SK-N-SH (cell line): ENCODE measurements around the gene RASA3. TPM values are rescaled to one million over a fixed set of nuclear protein-coding genes. Genes with fewer than 3 reads are reported as not detected.

Experiments used
- CTCF ChIA-PET: fragments of 300-600, 350-600 bp; formaldehyde crosslinking; extraction: SDS; loops from one replicate; lab custom pipeline; 2021; lab: Yijun Ruan, JAX
- POLR2A ChIA-PET: fragments of 350-600 bp; sonication (Branson Sonifier 250); formaldehyde crosslinking; extraction: SDS; loops from one replicate; lab custom pipeline; 2020; ENCODE audit warnings: antibody characterized with exemption, inconsistent platforms; lab: Yijun Ruan, JAX
- DNase-seq: peaks from one replicate; pipeline ENCODE4 v3.0.0; 2012
- H2AFZ ChIP-seq: fragments of 200-600 bp; sonication (generic); 2 replicates; pipeline ENCODE4 v1.8.1; 2016; ENCODE audit warnings: antibody characterized with exemption, mild to moderate bottlenecking, low read depth
- H3F3A ChIP-seq: fragments of 200-600 bp; sonication (generic); replicated peaks from 2 replicates; pipeline ENCODE3; 2016; ENCODE audit warnings: antibody characterized with exemption, mild to moderate bottlenecking; ENCODE audit not compliant: insufficient read depth
- H3K27ac ChIP-seq, 2 experiments: fragments of 200-500 bp in 1 of 2; fragments of 200-600 bp in 1 of 2; sonication (Bioruptor generic) in 1 of 2; sonication (generic), shearing (Covaris generic) in 1 of 2; 2 replicates each; pipeline versions ENCODE4 v1.5.1 to v1.6.1; 2014 to 2016; ENCODE audit warnings: low read depth in 2 of 2, inconsistent platforms in 1 of 2, low read length in 1 of 2, mild to moderate bottlenecking in 1 of 2, mixed read lengths in 1 of 2
- H3K27me3 ChIP-seq: fragments of 200-600 bp; sonication (generic), shearing (Covaris generic); 2 replicates; pipeline ENCODE4 v1.6.1; 2016; ENCODE audit warnings: mixed run types; ENCODE audit not compliant: insufficient read depth
- H3K36me3 ChIP-seq, 2 experiments: fragments of 200-500 bp in 1 of 2; fragments of 200-600 bp in 1 of 2; sonication (Bioruptor generic) in 1 of 2; sonication (generic) in 1 of 2; replicated peaks in 1 of 2; 2 replicates each; pipeline versions ENCODE3 to v1.5.1; 2014 to 2016; ENCODE audit warnings: low read length in 1 of 2, mild to moderate bottlenecking in 1 of 2; ENCODE audit not compliant: insufficient read depth in 2 of 2, control insufficient read depth in 1 of 2
- H3K4me1 ChIP-seq, 2 experiments: fragments of 200-500 bp in 1 of 2; fragments of 200-600 bp in 1 of 2; sonication (Bioruptor generic) in 1 of 2; sonication (generic), shearing (Covaris generic) in 1 of 2; 2 replicates each; pipeline versions ENCODE4 v1.5.1 to v1.6.1; 2014 to 2016; ENCODE audit warnings: low read depth in 1 of 2, low read length in 1 of 2, mixed run types in 1 of 2; ENCODE audit not compliant: insufficient read depth in 2 of 2, control insufficient read depth in 1 of 2
- H3K4me2 ChIP-seq: fragments of 200-600 bp; sonication (generic), shearing (Covaris generic); 2 replicates; pipeline ENCODE4 v1.6.1; 2017; ENCODE audit warnings: mixed run types
- H3K4me3 ChIP-seq, 2 experiments: fragments of 200-500 bp in 1 of 2; fragments of 200-600 bp in 1 of 2; sonication (Bioruptor generic) in 1 of 2; sonication (generic), shearing (Covaris generic) in 1 of 2; 2 replicates each; pipeline versions ENCODE4 v1.5.1 to v1.8.1; 2014 to 2016; ENCODE audit warnings: low read depth in 2 of 2, inconsistent platforms in 1 of 2, low read length in 1 of 2, mild to moderate bottlenecking in 1 of 2, mixed read lengths in 1 of 2, moderate library complexity in 1 of 2
- H3K79me2 ChIP-seq: fragments of 200-600 bp; sonication (generic); 2 replicates; pipeline ENCODE4 v1.8.1; 2017; ENCODE audit warnings: mild to moderate bottlenecking; ENCODE audit not compliant: insufficient read depth
- H3K9ac ChIP-seq: fragments of 200-600 bp; sonication (generic); 2 replicates; pipeline ENCODE4 v1.6.1; 2017; ENCODE audit warnings: mixed run types
- H3K9me2 ChIP-seq: fragments of 200-600 bp; sonication (generic); 2 replicates; pipeline ENCODE4 v1.6.1; 2017; ENCODE audit warnings: mixed run types
- H3K9me3 ChIP-seq: fragments of 200-600 bp; sonication (generic); 2 replicates; pipeline ENCODE4 v1.6.1; 2017; ENCODE audit warnings: mixed run types, mild to moderate bottlenecking, moderate library complexity
- H4K20me1 ChIP-seq: fragments of 200-600 bp; sonication (generic); 2 replicates; pipeline ENCODE4 v1.6.1; 2017; ENCODE audit warnings: mild to moderate bottlenecking, mixed run types; ENCODE audit not compliant: insufficient read depth
- FOSL2 ChIP-seq: IDR thresholded peaks from 2 replicates; pipeline ENCODE4 v1.4.0; 2012; ENCODE audit warnings: low read depth, mild to moderate bottlenecking, moderate library complexity, borderline replicate concordance
- FOXJ3 ChIP-seq: sonication (generic); formaldehyde crosslinking; IDR thresholded peaks from 2 replicates; pipeline ENCODE4 v1.5.1; 2020; ENCODE audit warnings: mild to moderate bottlenecking, missing genetic modification reagents
- GATA2 ChIP-seq: sonication (generic); formaldehyde crosslinking; IDR thresholded peaks from 2 replicates; pipeline ENCODE4 v1.5.0; 2020; ENCODE audit warnings: mild to moderate bottlenecking, missing genetic modification reagents
- MXI1 ChIP-seq: IDR thresholded peaks from 2 replicates; pipeline ENCODE4 v1.6.1; 2012; ENCODE audit warnings: mild to moderate bottlenecking, low read depth, low read length, improper control_type of control experiment
- NFIC ChIP-seq: IDR thresholded peaks from 2 replicates; pipeline ENCODE4 v1.4.0; 2012; ENCODE audit warnings: borderline replicate concordance
- POLR2AphosphoS5 ChIP-seq: IDR thresholded peaks from 2 replicates; pipeline ENCODE4 v1.6.1; 2012; ENCODE audit warnings: low read depth, low read length
- RAD21 ChIP-seq: IDR thresholded peaks from 2 replicates; pipeline ENCODE4 v1.6.1; 2012; ENCODE audit warnings: mild to moderate bottlenecking, low read length
- RCOR1 ChIP-seq: fragments of 150-350 bp; IDR thresholded peaks from 2 replicates; pipeline ENCODE4 v1.6.1; 2017; ENCODE audit warnings: antibody characterized with exemption, low read length
- RFX5 ChIP-seq: IDR thresholded peaks from 2 replicates; pipeline ENCODE4 v1.6.1; 2012; ENCODE audit warnings: mild to moderate bottlenecking, improper control_type of control experiment, low read length
- RXRA ChIP-seq: IDR thresholded peaks from 2 replicates; pipeline ENCODE4 v1.4.0; 2012; ENCODE audit warnings: low read depth, mild to moderate bottlenecking, borderline replicate concordance
- SIN3A ChIP-seq: IDR thresholded peaks from 2 replicates; pipeline ENCODE4 v1.6.1; 2012; ENCODE audit warnings: low read depth, mild to moderate bottlenecking, low read length, moderate library complexity, borderline replicate concordance
- SMC3 ChIP-seq: IDR thresholded peaks from 2 replicates; pipeline ENCODE4 v1.6.1; 2012; ENCODE audit warnings: low read depth, low read length, improper control_type of control experiment
- TAF1 ChIP-seq: IDR thresholded peaks from 2 replicates; pipeline ENCODE4 v1.6.1; 2012; ENCODE audit warnings: low read depth, mild to moderate bottlenecking, low read length, moderate library complexity, borderline replicate concordance
- YY1 ChIP-seq: IDR thresholded peaks from 2 replicates; pipeline ENCODE4 v1.4.0; 2012; ENCODE audit warnings: low read depth, mild to moderate bottlenecking
- WGBS: methylation state at CpG from one replicate; pipeline ENCODE4 v1.1.6; 2017; ENCODE audit warnings: low lambda C conversion rate; 5-methylcytosine and 5-hydroxymethylcytosine counted together
- polyA plus RNA-seq, 3 experiments: library from polyadenylated mRNA; depleted of rRNA; stranded (reverse); fragments of >200 nt; gene quantifications; 2 replicates each; pipeline ENCODE4 v1.2.3, GENCODE V29; 2012
- TF ChIP-seq, protein P1 (sequence below): IDR thresholded peaks from 2 replicates; pipeline ENCODE4 v1.4.0; 2012; ENCODE audit warnings: low read depth, borderline replicate concordance

The RASA3 gene
- polyA plus RNA-seq, 1 of the 3 experiments (the other 2 are of a cell fraction), result 25.1 TPM

DNA sequence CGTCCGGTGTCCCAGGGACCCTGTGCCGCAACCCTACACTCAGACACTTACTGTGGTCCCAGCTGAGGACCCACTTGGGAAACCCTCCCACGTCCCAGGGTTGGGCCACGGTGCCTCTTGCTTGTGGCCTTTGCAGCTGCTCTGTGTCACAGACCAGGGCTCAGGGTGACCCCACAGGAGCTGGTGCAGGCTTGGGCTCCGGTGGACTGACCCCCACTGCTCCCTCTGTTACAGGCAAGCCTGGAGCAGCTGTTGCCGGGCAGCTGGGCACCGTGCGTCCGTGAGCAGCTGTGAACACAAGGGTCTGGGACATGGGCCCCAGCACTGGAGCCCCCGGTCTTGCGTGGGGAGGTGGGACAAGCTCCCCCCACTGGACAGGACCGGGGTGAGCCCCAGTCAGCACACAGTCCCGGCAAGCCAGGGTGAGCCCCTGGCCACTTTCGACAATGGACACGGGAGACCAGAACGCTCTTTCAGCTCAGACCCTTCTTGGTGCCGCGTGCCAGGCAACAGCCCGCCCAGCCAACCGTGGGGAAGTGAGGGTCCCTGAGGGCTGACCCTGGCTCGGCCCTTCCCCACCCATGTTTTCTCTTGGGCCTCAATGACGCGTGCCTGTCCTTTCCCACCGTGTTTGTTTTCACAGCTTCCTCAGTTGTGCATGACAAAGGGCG is 92.8 kb downstream of the RASA3 start:
- H3K36me3 ChIP-seq, result peaks cover 3 to 5% of the 10 kb centered on the region in 2 experiments
- POLR2A ChIA-PET, result interaction anchor here (1.3 kb wide), 1 partner anchor 14 kb away, joined by 4 read pairs; no protein-coding TSS in a partner anchor
- TF ChIP-seq POLR2AphosphoS5 (no peak), YY1 (no peak), RXRA (no peak), FOSL2 (no peak), GATA2 (no peak), TAF1 (no peak), SMC3 (no peak), NFIC (no peak), RCOR1 (no peak), FOXJ3 (CRISPR knock-in tag) (no peak), SIN3A (no peak)
- TF ChIP-seq, protein P1, sequence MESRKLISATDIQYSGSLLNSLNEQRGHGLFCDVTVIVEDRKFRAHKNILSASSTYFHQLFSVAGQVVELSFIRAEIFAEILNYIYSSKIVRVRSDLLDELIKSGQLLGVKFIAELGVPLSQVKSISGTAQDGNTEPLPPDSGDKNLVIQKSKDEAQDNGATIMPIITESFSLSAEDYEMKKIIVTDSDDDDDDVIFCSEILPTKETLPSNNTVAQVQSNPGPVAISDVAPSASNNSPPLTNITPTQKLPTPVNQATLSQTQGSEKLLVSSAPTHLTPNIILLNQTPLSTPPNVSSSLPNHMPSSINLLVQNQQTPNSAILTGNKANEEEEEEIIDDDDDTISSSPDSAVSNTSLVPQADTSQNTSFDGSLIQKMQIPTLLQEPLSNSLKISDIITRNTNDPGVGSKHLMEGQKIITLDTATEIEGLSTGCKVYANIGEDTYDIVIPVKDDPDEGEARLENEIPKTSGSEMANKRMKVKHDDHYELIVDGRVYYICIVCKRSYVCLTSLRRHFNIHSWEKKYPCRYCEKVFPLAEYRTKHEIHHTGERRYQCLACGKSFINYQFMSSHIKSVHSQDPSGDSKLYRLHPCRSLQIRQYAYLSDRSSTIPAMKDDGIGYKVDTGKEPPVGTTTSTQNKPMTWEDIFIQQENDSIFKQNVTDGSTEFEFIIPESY, result no peak
- TF ChIP-seq, all 33 proteins: peak for 0
- Histone ChIP-seq H3K9me2 (no peaks in the 10 kb centered on the region), H3F3A (peaks cover 1% of the 10 kb centered on the region), H3K27me3 (no peaks in the 10 kb centered on the region), H3K27ac (no peak overlapping the region), H3K9ac (no peak overlapping the region), H3K4me2 (no peak overlapping the region), H2AFZ (no peak overlapping the region), H3K79me2 (peaks cover 81% of the 10 kb centered on the region), H3K4me1 (peaks cover 0 to 5% of the 10 kb centered on the region in 2 experiments; a peak in 1 of 4 replicates), H3K9me3 (no peaks in the 10 kb centered on the region), H3K4me3 (no peak overlapping the region), H4K20me1 (0 out of 2 replicates have a peak, but pooled peaks cover 31% of the 10 kb centered on the region)
- DNase-seq, result no peak
- CTCF ChIA-PET, result interaction anchor here (0.6 kb wide), 1 partner anchor 186 kb away, joined by 3 read pairs; no protein-coding TSS in a partner anchor
- 91% methylated on average over 18 of the region's 26 CpGs for WGBS

DNA sequence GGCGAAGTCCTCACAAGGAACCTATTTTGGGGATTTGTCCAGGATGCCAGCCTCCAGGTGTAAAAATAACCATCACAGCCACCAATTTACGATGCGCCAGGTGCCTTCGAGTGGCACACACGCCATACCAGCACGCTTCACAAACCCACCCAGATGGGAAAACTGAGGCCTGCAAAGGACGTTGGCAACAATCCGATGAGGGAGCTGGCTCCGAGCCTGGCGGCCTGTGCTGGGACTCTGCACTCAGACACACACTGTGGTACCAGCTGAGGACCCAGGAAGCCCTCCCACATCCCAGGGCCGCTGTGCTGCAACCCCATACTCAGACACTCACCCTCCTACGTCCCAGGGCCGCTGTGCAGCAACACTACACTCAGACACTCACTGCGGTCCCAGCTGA is 93.5 kb downstream of the RASA3 start:
- Histone ChIP-seq H4K20me1 (0 out of 2 replicates have a peak, but pooled peaks cover 33% of the 10 kb centered on the region), H3K4me3 (no peak overlapping the region), H3K4me2 (no peak overlapping the region), H3K9ac (no peak overlapping the region), H3K9me2 (no peaks in the 10 kb centered on the region), H3K27me3 (no peaks in the 10 kb centered on the region), H3K4me1 (peaks cover 0 to 5% of the 10 kb centered on the region in 2 experiments; a peak in 1 of 4 replicates), H3F3A (no peaks in the 10 kb centered on the region), H2AFZ (no peak overlapping the region), H3K79me2 (peaks cover 86% of the 10 kb centered on the region), H3K9me3 (no peaks in the 10 kb centered on the region), H3K27ac (no peak overlapping the region), H3K36me3 (peaks cover 3 to 5% of the 10 kb centered on the region in 2 experiments)
- DNase-seq, result no peak
- POLR2A ChIA-PET, result interaction anchor here (1.3 kb wide), 1 partner anchor 13 kb away, joined by 4 read pairs; no protein-coding TSS in a partner anchor
- CTCF ChIA-PET, result no interaction called here
- WGBS, result 98% methylated on average over 8 of the region's 14 CpGs
- no peak for TF ChIP-seq MXI1
- no peak for TF ChIP-seq RFX5
- no peak for TF ChIP-seq FOXJ3 (CRISPR knock-in tag)
- TF ChIP-seq RCOR1, result no peak
- no peak for TF ChIP-seq TAF1
- no peak for TF ChIP-seq RAD21
